Ishikawa (cell line): ENCODE results near the gene TLE1.

Source experiments
- CEBPB ChIP-seq: IDR thresholded peaks from 2 replicates; pipeline ENCODE4 v1.6.1; 2012
- EP300 ChIP-seq: IDR thresholded peaks from 2 replicates; pipeline ENCODE4 v1.6.1; 2012; ENCODE audit warnings: borderline replicate concordance
- FOXM1 ChIP-seq: IDR thresholded peaks from 2 replicates; pipeline ENCODE4 v1.6.1; 2012; ENCODE audit warnings: low read depth, borderline replicate concordance
- TAF1 ChIP-seq: IDR thresholded peaks from 2 replicates; pipeline ENCODE4 v1.6.1; 2012; ENCODE audit warnings: low read depth, mild to moderate bottlenecking

GRCh38 chr9:81563739-81564138, 125.6 kb downstream of the TLE1 start:
- no peak for TF ChIP-seq CEBPB
- TF ChIP-seq EP300: no peak
- no peak for TF ChIP-seq TAF1
- no peak for TF ChIP-seq FOXM1
